ENCODE measurements around the gene WDR13.
"Not testable (repeated sequence)": the region's sequence is repeated elsewhere in the genome, so short reads cannot be mapped to it uniquely, and the experiment has no call there.

Gene WDR13

GRCh38 chrX:48597353-48598264 lies at the start of gene WDR13:
Gene WDR13 (plus strand): TSS chrX:48597492. CDS start chrX:48597997, 505 bp downstream.
- peak; percentile 72 for DNase-seq (ENCODE audit: low read depth)

GRCh38 chrX:48548871-48549270 lies 48.4 kb upstream of the WDR13 start:
- DNase-seq (ENCODE audit: low read depth): no peak

- DNase-seq (ENCODE audit: low read depth): not testable (repeated sequence)
Measured at GRCh38 chrX:48555731-48556325, 41.5 kb upstream of the WDR13 start.

GRCh38 chrX:48558271-48558670 lies 39.0 kb upstream of the WDR13 start:
- DNase-seq (ENCODE audit: low read depth): peak; percentile 56

- DNase-seq (ENCODE audit: low read depth): no peak
Measured at GRCh38 chrX:48559636-48560035, 37.7 kb upstream of the WDR13 start.

- no peak for DNase-seq (ENCODE audit: low read depth)
Measured at GRCh38 chrX:48560056-48560455, 37.2 kb upstream of the WDR13 start.

- no peak for DNase-seq (ENCODE audit: low read depth)
Measured at GRCh38 chrX:48560681-48561080, 36.6 kb upstream of the WDR13 start.

GRCh38 chrX:48569958-48570357 lies 27.3 kb upstream of the WDR13 start:
- no peak for DNase-seq (ENCODE audit: low read depth)

GRCh38 chrX:48573690-48574269 lies 23.5 kb upstream of the WDR13 start:
- DNase-seq (ENCODE audit: low read depth): no peak

- DNase-seq (ENCODE audit: low read depth): peak; percentile 64
Measured at GRCh38 chrX:48574270-48575266, 22.7 kb upstream of the WDR13 start, which contains the start of gene RBM3. Gene RBM3 (plus strand): TSS chrX:48574484. CDS start chrX:48575181, 697 bp downstream.

- no peak for DNase-seq (ENCODE audit: low read depth)
Measured at GRCh38 chrX:48575642-48576041, 21.6 kb upstream of the WDR13 start.

GRCh38 chrX:48576108-48576507 lies 21.2 kb upstream of the WDR13 start:
- no peak for DNase-seq (ENCODE audit: low read depth)

GRCh38 chrX:48578661-48579128 lies 18.6 kb upstream of the WDR13 start:
- no peak for DNase-seq (ENCODE audit: low read depth)

GRCh38 chrX:48579259-48579658 lies 18.0 kb upstream of the WDR13 start:
- DNase-seq (ENCODE audit: low read depth): no peak

- no peak for DNase-seq (ENCODE audit: low read depth)
Measured at GRCh38 chrX:48580662-48581061, 16.6 kb upstream of the WDR13 start.

- DNase-seq (ENCODE audit: low read depth): no peak
Measured at GRCh38 chrX:48584698-48585097, 12.6 kb upstream of the WDR13 start.

- DNase-seq (ENCODE audit: low read depth): no peak
Measured at GRCh38 chrX:48589482-48590162, 7.7 kb upstream of the WDR13 start.

- DNase-seq (ENCODE audit: low read depth): no peak
Measured at GRCh38 chrX:48590203-48591103, 6.8 kb upstream of the WDR13 start.

GRCh38 chrX:48591255-48591791 lies 6.0 kb upstream of the WDR13 start:
- peak; percentile 49 for DNase-seq (ENCODE audit: low read depth)

GRCh38 chrX:48592971-48593370 lies 4.3 kb upstream of the WDR13 start:
- DNase-seq (ENCODE audit: low read depth): no peak
